ENCODE measurements around the gene LRRN4.

DNA sequence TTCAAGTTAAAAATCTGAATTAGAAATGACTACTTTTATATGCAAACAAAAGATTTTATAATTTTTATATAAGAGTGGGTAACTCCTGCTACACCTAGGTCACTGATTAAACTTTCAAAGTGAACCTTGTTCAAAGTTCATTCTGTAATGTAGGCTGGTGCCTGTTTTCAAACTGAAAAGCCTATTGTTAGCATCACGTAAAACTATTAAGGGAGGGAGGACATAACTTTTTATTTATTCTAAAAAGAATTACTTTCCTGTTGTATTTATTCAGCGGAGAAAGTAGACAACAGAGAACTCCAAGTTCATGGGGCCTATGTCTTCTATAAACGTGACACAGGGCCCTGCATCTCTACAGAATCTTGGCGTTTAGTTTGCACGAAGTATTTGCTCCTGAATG, 41.5 kb upstream of the LRRN4 start:
- TF ChIP-seq, protein P1, sequence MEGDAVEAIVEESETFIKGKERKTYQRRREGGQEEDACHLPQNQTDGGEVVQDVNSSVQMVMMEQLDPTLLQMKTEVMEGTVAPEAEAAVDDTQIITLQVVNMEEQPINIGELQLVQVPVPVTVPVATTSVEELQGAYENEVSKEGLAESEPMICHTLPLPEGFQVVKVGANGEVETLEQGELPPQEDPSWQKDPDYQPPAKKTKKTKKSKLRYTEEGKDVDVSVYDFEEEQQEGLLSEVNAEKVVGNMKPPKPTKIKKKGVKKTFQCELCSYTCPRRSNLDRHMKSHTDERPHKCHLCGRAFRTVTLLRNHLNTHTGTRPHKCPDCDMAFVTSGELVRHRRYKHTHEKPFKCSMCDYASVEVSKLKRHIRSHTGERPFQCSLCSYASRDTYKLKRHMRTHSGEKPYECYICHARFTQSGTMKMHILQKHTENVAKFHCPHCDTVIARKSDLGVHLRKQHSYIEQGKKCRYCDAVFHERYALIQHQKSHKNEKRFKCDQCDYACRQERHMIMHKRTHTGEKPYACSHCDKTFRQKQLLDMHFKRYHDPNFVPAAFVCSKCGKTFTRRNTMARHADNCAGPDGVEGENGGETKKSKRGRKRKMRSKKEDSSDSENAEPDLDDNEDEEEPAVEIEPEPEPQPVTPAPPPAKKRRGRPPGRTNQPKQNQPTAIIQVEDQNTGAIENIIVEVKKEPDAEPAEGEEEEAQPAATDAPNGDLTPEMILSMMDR (IDR thresholded peaks at IDR 0.05) = no peak
- no peak for TF ChIP-seq POLR2A (IDR thresholded peaks at IDR 0.05)
